Mesendoderm (in vitro differentiated cells): ENCODE measurements around the gene MAP7D3. TPM values are rescaled to one million over a fixed set of nuclear protein-coding genes. Genes with fewer than 3 reads are reported as not detected.
"Not testable (repeated sequence)": the region's sequence is repeated elsewhere in the genome, so short reads cannot be mapped to it uniquely, and the experiment has no call there.

Source experiments
- DNase-seq: peaks from one replicate; pipeline ENCODE4 v3.0.0; 2013
- H2AK5ac ChIP-seq: 2 replicates; pipeline ENCODE4 v1.6.1; 2013; ENCODE audit warnings: low read length, inconsistent platforms
- H2BK120ac ChIP-seq: 2 replicates; pipeline ENCODE4 v1.6.1; 2013; ENCODE audit warnings: low read depth, mild to moderate bottlenecking, low read length, moderate library complexity, mixed read lengths
- H2BK15ac ChIP-seq: replicated peaks from 2 replicates; pipeline ENCODE4 v1.6.1; 2013; ENCODE audit warnings: low read depth, mild to moderate bottlenecking, moderate library complexity
- H2BK5ac ChIP-seq: 2 replicates; pipeline ENCODE4 v1.6.1; 2013; ENCODE audit warnings: low read length, inconsistent platforms
- H3K18ac ChIP-seq: 2 replicates; pipeline ENCODE4 v1.6.1; 2013; ENCODE audit warnings: mild to moderate bottlenecking, low read length, mixed read lengths
- H3K23ac ChIP-seq: one replicate; pipeline ENCODE4 v1.6.1; 2013; ENCODE audit warnings: low read length
- H3K27ac ChIP-seq: 2 replicates; pipeline ENCODE4 v1.5.1; 2013; ENCODE audit warnings: low read depth, mild to moderate bottlenecking, inconsistent platforms, low read length, moderate library complexity
- H3K27me3 ChIP-seq: 2 replicates; pipeline ENCODE4 v1.6.1; 2013; ENCODE audit warnings: low read length, control low read depth, mild to moderate bottlenecking, inconsistent platforms; ENCODE audit not compliant: insufficient read depth, poor library complexity
- H3K36me3 ChIP-seq: 2 replicates; pipeline ENCODE4 v1.6.1; 2013; ENCODE audit warnings: low read length, inconsistent platforms; ENCODE audit not compliant: control insufficient read depth, insufficient read depth
- H3K4ac ChIP-seq: one replicate; pipeline ENCODE4 v1.6.1; 2013; ENCODE audit warnings: low read depth, mild to moderate bottlenecking, low read length, moderate library complexity
- H3K4me1 ChIP-seq: 2 replicates; pipeline ENCODE4 v1.6.1; 2013; ENCODE audit warnings: low read depth, low read length, inconsistent platforms; ENCODE audit not compliant: control insufficient read depth
- H3K4me2 ChIP-seq: 2 replicates; pipeline ENCODE4 v1.6.1; 2013; ENCODE audit warnings: low read length
- H3K4me3 ChIP-seq: 2 replicates; pipeline ENCODE4 v1.5.1; 2013; ENCODE audit warnings: mild to moderate bottlenecking, low read length
- H3K56ac ChIP-seq: one replicate; pipeline ENCODE4 v1.6.1; 2013; ENCODE audit warnings: low read length
- H3K79me1 ChIP-seq: 2 replicates; pipeline ENCODE4 v1.6.1; 2013; ENCODE audit warnings: low read length, inconsistent platforms
- H3K79me2 ChIP-seq: 2 replicates; pipeline ENCODE4 v1.6.1; 2013; ENCODE audit warnings: mild to moderate bottlenecking, low read length; ENCODE audit not compliant: control insufficient read depth, insufficient read depth
- H3K9ac ChIP-seq: 2 replicates; pipeline ENCODE4 v1.6.1; 2013; ENCODE audit warnings: low read length, inconsistent platforms
- H4K5ac ChIP-seq: one replicate; pipeline ENCODE4 v1.6.1; 2013; ENCODE audit warnings: low read length
- H4K8ac ChIP-seq: one replicate; pipeline ENCODE4 v1.6.1; 2013; ENCODE audit warnings: low read depth, mild to moderate bottlenecking, control low read depth, low read length, moderate library complexity
- whole genome bisulfite sequencing: extraction: QIAGEN DNeasy Blood & Tissue Kit; methylation state at CpG from one replicate; pipeline ENCODE4 v1.1.7; 2013; ENCODE audit warnings: low lambda C conversion rate, missing lambda C conversion rate; ENCODE audit not compliant: insufficient coverage; ENCODE audit errors: extremely low coverage; 5-methylcytosine and 5-hydroxymethylcytosine counted together
- polyA plus RNA-seq, 2 experiments: library from polyadenylated mRNA; stranded (reverse); fragments of 200-250 nt; gene quantifications; one replicate each; pipeline ENCODE4 v1.2.3, GENCODE V29; 2013

The MAP7D3 gene
- 29.6 TPM for polyA plus RNA-seq (2013, experiment 1 of 2)
- 34.8 TPM for polyA plus RNA-seq (2013, experiment 2 of 2)

GRCh38 chrX:136251041-136251991 lies at the start of gene MAP7D3:
MAP7D3 (minus strand) TSS chrX:136251400; CDS start chrX:136251358, 42 bp downstream.
- H3K56ac ChIP-seq = peak within 1 kb of the TSS; percentile 82
- no peak within 1 kb of the TSS for H2BK5ac ChIP-seq
- H3K79me1 ChIP-seq = no peaks in the 10 kb centered on the region
- no peaks in the 10 kb centered on the region for H3K79me2 ChIP-seq
- H3K36me3 ChIP-seq = no peaks in the 10 kb centered on the region
- no peak within 1 kb of the TSS for H2AK5ac ChIP-seq
- H2BK120ac ChIP-seq = no peak within 1 kb of the TSS
- H2BK15ac ChIP-seq = no peak within 1 kb of the TSS
- H3K4me2 ChIP-seq = peak within 1 kb of the TSS; percentile 29
- no peak within 1 kb of the TSS for H3K23ac ChIP-seq
- peak; percentile 72 for DNase-seq
- no peaks in the 10 kb centered on the region for H3K4me1 ChIP-seq
- peak within 1 kb of the TSS; percentile 80 for H3K18ac ChIP-seq
- no peak within 1 kb of the TSS for H3K4ac ChIP-seq
- WGBS = no CpG with 5 or more reads among the region's 73 CpGs
- H3K27ac ChIP-seq = no peak within 1 kb of the TSS
- H3K9ac ChIP-seq = peak within 1 kb of the TSS; percentile 63
- no peak within 1 kb of the TSS for H4K5ac ChIP-seq
- peak within 1 kb of the TSS; percentile 63 for H3K4me3 ChIP-seq
- peak within 1 kb of the TSS; percentile 86 for H4K8ac ChIP-seq
- H3K27me3 ChIP-seq = no peaks in the 10 kb centered on the region

DNA sequence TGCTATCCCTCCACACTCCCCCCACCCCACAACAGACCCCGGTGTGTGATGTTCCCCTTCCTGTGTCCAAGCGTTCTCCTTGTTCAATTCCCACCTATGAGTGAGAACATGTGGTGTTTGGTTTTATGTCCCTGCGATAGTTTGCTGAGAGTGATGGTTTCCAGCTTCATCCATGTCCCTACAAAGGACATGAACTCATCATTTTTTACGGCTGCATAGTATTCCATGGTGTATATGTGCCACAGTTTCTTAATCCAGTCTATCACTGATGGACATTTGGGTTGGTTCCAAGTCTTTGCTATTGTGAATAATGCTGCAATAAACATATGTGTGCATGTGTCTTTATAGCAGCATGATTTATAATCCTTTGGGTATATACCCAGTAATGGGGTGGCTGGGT lies 49.5 kb upstream of the MAP7D3 start, which contains the start of gene ADGRG4:
Gene ADGRG4, plus strand, starts transcription at position 243 of the 400 bp plus-strand sequence. CDS start 7,815 bp downstream, outside the sequence.
- DNase-seq, H3K79me2 ChIP-seq, H4K8ac ChIP-seq, H3K56ac ChIP-seq, H3K18ac ChIP-seq, H4K5ac ChIP-seq, H3K27ac ChIP-seq, H2BK5ac ChIP-seq, H3K27me3 ChIP-seq, H2BK15ac ChIP-seq, H2AK5ac ChIP-seq, H3K4ac ChIP-seq, H3K36me3 ChIP-seq, H3K79me1 ChIP-seq, H2BK120ac ChIP-seq, H3K4me1 ChIP-seq, H3K4me3 ChIP-seq, H3K4me2 ChIP-seq, H3K9ac ChIP-seq, H3K23ac ChIP-seq: not testable (repeated sequence)
- WGBS = no CpG with 5 or more reads among the region's 4 CpGs

- Histone ChIP-seq H3K4me1 (no peaks in the 10 kb centered on the region), H2BK15ac (no peak overlapping the region), H3K4ac (no peak overlapping the region), H3K23ac (no peak overlapping the region), H4K8ac (no peak overlapping the region), H2BK5ac (no peak overlapping the region), H3K79me2 (no peaks in the 10 kb centered on the region), H2AK5ac (no peak overlapping the region), H3K9ac (no peak overlapping the region), H2BK120ac (no peak overlapping the region), H3K18ac (no peak overlapping the region), H3K27ac (no peak overlapping the region), H3K79me1 (no peaks in the 10 kb centered on the region), H3K56ac (no peak overlapping the region), H3K4me3 (no peak overlapping the region), H3K4me2 (no peak overlapping the region), H4K5ac (no peak overlapping the region), H3K27me3 (no peaks in the 10 kb centered on the region), H3K36me3 (no peaks in the 10 kb centered on the region)
- WGBS = no CpG with 5 or more reads among the region's 8 CpGs
- no peak for DNase-seq
These were observed 44.2 kb upstream of the MAP7D3 start for GRCh38 chrX:136295380-136295779.

GRCh38 chrX:136292656-136293055 lies 41.5 kb upstream of the MAP7D3 start:
- H2BK5ac ChIP-seq = no peak overlapping the region
- no peak overlapping the region for H3K4me3 ChIP-seq
- H3K79me1 ChIP-seq = no peaks in the 10 kb centered on the region
- H3K27ac ChIP-seq = no peak overlapping the region
- H3K9ac ChIP-seq = no peak overlapping the region
- H3K4ac ChIP-seq = no peak overlapping the region
- H3K56ac ChIP-seq = no peak overlapping the region
- no peaks in the 10 kb centered on the region for H3K79me2 ChIP-seq
- H3K36me3 ChIP-seq = no peaks in the 10 kb centered on the region
- no CpG with 5 or more reads among the region's 2 CpGs for WGBS
- H4K8ac ChIP-seq = no peak overlapping the region
- H2BK120ac ChIP-seq = no peak overlapping the region
- no peak overlapping the region for H2BK15ac ChIP-seq
- no peak overlapping the region for H3K4me2 ChIP-seq
- H4K5ac ChIP-seq = no peak overlapping the region
- H3K27me3 ChIP-seq = no peaks in the 10 kb centered on the region
- H3K4me1 ChIP-seq = no peaks in the 10 kb centered on the region
- no peak overlapping the region for H2AK5ac ChIP-seq
- H3K23ac ChIP-seq = no peak overlapping the region
- H3K18ac ChIP-seq = no peak overlapping the region
- DNase-seq = no peak

DNA sequence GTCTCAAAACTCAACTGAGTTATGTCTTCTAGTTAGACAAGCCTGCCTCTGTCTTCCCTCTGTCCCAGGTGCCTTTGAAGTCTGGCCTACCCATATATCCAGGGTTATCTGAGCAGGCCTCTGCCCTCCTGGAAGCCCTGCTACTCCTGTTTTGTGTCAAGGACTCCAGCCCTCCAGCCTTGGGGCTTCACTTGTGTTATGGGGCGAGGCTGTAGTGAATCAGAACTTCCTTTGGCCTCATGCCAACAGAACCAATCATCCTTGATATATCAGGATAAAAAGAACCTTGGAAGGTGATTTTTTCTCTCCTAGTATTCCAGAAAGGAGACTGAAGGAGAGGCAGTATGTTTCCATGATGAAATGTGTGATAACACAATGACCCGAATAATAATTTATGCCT lies 40.6 kb upstream of the MAP7D3 start:
- Histone ChIP-seq H3K4ac (no peak overlapping the region), H3K27ac (no peak overlapping the region), H2BK120ac (no peak overlapping the region), H3K23ac (no peak overlapping the region), H3K36me3 (no peaks in the 10 kb centered on the region), H3K18ac (no peak overlapping the region), H3K79me1 (no peaks in the 10 kb centered on the region), H3K27me3 (no peaks in the 10 kb centered on the region), H3K56ac (no peak overlapping the region), H3K4me1 (no peaks in the 10 kb centered on the region), H3K9ac (no peak overlapping the region), H3K79me2 (no peaks in the 10 kb centered on the region), H2AK5ac (no peak overlapping the region), H4K8ac (no peak overlapping the region), H2BK5ac (no peak overlapping the region), H3K4me3 (no peak overlapping the region), H4K5ac (no peak overlapping the region), H3K4me2 (no peak overlapping the region), H2BK15ac (no peak overlapping the region)
- no peak for DNase-seq
- no CpG with 5 or more reads among the region's 2 CpGs for WGBS
